PFSK-1 (cell line): Measurements from ENCODE around the gene C1orf167.

ENCODE experiments used
- FOXP2 ChIP-seq: optimal IDR thresholded peaks from 2 replicates; pipeline ENCODE3; 2011; ENCODE audit warnings: borderline replicate concordance, control low read depth, inconsistent platforms; ENCODE audit not compliant: insufficient read depth; ENCODE audit errors: extremely low read length, extremely low read depth
- POLR2AphosphoS5 ChIP-seq: IDR thresholded peaks from 2 replicates; pipeline ENCODE4 v1.6.1; 2012; ENCODE audit warnings: low read depth, mild to moderate bottlenecking, control low read depth, low read length, moderate library complexity
- TAF1 ChIP-seq: IDR thresholded peaks from 2 replicates; pipeline ENCODE4 v1.6.1; 2012; ENCODE audit warnings: low read length, control low read depth, borderline replicate concordance; ENCODE audit not compliant: insufficient read depth
- TF ChIP-seq, protein P1 (sequence below), 2 experiments: IDR thresholded peaks; 2 replicates each; pipeline versions ENCODE4 v1.6.1 to v1.8.0; 2011 to 2012; ENCODE audit warnings: low read depth in 2 of 2, low read length in 2 of 2, control low read depth in 1 of 2, inconsistent platforms in 1 of 2, mild to moderate bottlenecking in 1 of 2, moderate library complexity in 1 of 2; ENCODE audit not compliant: insufficient read depth in 1 of 2

DNA sequence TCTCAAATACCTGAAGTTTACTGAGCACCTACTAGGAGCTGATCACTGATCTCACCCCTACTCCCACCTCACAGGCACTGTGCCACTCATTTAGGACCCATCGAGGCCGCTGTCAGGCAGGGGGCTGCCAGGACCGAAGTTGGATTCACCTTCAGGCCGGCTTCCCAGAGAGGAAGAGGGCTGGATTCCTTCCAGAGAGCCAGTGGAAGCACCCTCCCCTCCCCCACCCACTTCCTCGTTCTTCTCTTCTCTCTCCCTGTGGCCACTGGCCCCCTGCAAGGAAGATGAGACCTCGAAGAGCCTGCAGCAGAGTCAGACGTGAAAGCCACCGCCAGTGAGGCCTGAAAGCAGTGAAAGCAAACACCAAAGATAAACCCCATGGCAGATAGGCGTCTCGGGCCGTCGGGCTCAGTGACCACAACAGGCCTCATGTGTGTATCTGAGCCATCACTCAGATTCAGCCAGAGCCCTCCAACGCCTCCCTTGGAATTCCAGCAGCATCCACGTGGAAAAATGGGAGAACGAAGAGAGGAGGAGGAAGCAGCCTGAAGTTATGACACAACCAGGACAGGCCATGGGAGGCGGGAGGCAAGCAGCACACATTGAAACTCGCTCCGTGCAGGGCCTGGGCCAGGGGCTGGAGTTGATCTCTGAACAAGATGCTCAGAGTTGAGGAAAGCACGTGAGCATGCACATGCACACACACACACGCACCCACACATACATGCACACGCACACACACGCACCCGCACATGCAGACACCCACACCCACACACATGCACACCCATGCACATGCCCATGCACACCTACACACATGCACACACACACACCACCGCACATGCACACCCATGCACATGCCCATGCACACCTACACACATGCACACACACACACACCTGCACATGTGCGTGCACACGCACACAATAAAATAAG, 32.2 kb upstream of the C1orf167 start:
- TF ChIP-seq POLR2AphosphoS5 (no peak), FOXP2 (no peak), TAF1 (no peak)
- TF ChIP-seq, protein P1, sequence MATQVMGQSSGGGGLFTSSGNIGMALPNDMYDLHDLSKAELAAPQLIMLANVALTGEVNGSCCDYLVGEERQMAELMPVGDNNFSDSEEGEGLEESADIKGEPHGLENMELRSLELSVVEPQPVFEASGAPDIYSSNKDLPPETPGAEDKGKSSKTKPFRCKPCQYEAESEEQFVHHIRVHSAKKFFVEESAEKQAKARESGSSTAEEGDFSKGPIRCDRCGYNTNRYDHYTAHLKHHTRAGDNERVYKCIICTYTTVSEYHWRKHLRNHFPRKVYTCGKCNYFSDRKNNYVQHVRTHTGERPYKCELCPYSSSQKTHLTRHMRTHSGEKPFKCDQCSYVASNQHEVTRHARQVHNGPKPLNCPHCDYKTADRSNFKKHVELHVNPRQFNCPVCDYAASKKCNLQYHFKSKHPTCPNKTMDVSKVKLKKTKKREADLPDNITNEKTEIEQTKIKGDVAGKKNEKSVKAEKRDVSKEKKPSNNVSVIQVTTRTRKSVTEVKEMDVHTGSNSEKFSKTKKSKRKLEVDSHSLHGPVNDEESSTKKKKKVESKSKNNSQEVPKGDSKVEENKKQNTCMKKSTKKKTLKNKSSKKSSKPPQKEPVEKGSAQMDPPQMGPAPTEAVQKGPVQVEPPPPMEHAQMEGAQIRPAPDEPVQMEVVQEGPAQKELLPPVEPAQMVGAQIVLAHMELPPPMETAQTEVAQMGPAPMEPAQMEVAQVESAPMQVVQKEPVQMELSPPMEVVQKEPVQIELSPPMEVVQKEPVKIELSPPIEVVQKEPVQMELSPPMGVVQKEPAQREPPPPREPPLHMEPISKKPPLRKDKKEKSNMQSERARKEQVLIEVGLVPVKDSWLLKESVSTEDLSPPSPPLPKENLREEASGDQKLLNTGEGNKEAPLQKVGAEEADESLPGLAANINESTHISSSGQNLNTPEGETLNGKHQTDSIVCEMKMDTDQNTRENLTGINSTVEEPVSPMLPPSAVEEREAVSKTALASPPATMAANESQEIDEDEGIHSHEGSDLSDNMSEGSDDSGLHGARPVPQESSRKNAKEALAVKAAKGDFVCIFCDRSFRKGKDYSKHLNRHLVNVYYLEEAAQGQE (IDR thresholded peaks at IDR 0.05; ENCODE audit: insufficient read depth in 1 of 2, low read depth in 2 of 2, low read length in 2 of 2): no peak
